ENCODE data around the gene COL6A1.

The COL6A1 gene

GRCh38 chr21:45981151-45982091 lies at the start of gene COL6A1:
Gene COL6A1, plus strand, starts transcription at chr21:45981770. Its CDS starts 81 bp downstream, at chr21:45981851.
- peak; percentile 55 to 64 for DNase-seq

GRCh38 chr21:45932922-45933502 lies 48.6 kb upstream of the COL6A1 start:
- DNase-seq: no peak

- DNase-seq: no peak
Measured at GRCh38 chr21:45934085-45934484, 47.5 kb upstream of the COL6A1 start.

GRCh38 chr21:45934554-45934953 lies 47.0 kb upstream of the COL6A1 start:
- DNase-seq: no peak

- DNase-seq: no peak
Measured at GRCh38 chr21:45935628-45936027, 45.9 kb upstream of the COL6A1 start.

GRCh38 chr21:45937721-45938452 lies 43.7 kb upstream of the COL6A1 start:
- no peak for DNase-seq

GRCh38 chr21:45938453-45938755 lies 43.2 kb upstream of the COL6A1 start:
- DNase-seq: no peak

- DNase-seq: no peak
Measured at GRCh38 chr21:45938811-45939520, 42.6 kb upstream of the COL6A1 start.

GRCh38 chr21:45939521-45940045 lies 42.0 kb upstream of the COL6A1 start:
- no peak for DNase-seq

- DNase-seq: no peak
Measured at GRCh38 chr21:45940091-45940490, 41.5 kb upstream of the COL6A1 start.

- DNase-seq: no peak
Measured at GRCh38 chr21:45940621-45941337, 40.8 kb upstream of the COL6A1 start.

- no peak for DNase-seq
Measured at GRCh38 chr21:45941338-45941710, 40.2 kb upstream of the COL6A1 start.

GRCh38 chr21:45941717-45942546 lies 39.6 kb upstream of the COL6A1 start:
- no peak for DNase-seq

GRCh38 chr21:45942755-45943629 lies 38.6 kb upstream of the COL6A1 start:
- no peak for DNase-seq

- no peak for DNase-seq
Measured at GRCh38 chr21:45943630-45944540, 37.7 kb upstream of the COL6A1 start.

GRCh38 chr21:45944601-45945000 lies 37.0 kb upstream of the COL6A1 start:
- DNase-seq: no peak

- no peak for DNase-seq
Measured at GRCh38 chr21:45945066-45945867, 36.3 kb upstream of the COL6A1 start.

GRCh38 chr21:45945868-45946210 lies 35.7 kb upstream of the COL6A1 start:
- no peak for DNase-seq
